Smooth muscle cell (in vitro differentiated cells): ENCODE measurements around the gene DYNLT5. TPM values are rescaled to one million over a fixed set of nuclear protein-coding genes. Genes with fewer than 3 reads are reported as not detected.

Experiments
- DNase-seq: peaks from one replicate; lab custom pipeline; 2025; ENCODE audit not compliant: unreplicated experiment; lab: John Stamatoyannopoulos, UW
- H2AFZ ChIP-seq: fragments of 200-600 bp; sonication (generic); 2 replicates; pipeline ENCODE4 v1.6.0; 2016; ENCODE audit warnings: antibody characterized with exemption, low read depth, mild to moderate bottlenecking
- H3F3A ChIP-seq: fragments of 200-600 bp; sonication (generic); 2 replicates; pipeline ENCODE4 v1.6.0; 2017; ENCODE audit warnings: antibody characterized with exemption, low read depth
- H3K27ac ChIP-seq: fragments of 200-600 bp; sonication (generic); 2 replicates; pipeline ENCODE4 v1.5.1; 2016; ENCODE audit warnings: low read depth, mild to moderate bottlenecking
- H3K27me3 ChIP-seq: fragments of 200-600 bp; sonication (generic); 2 replicates; pipeline ENCODE4 v1.6.1; 2016; ENCODE audit warnings: low read depth, mild to moderate bottlenecking
- H3K36me3 ChIP-seq: fragments of 200-600 bp; sonication (generic); 2 replicates; pipeline ENCODE4 v1.5.1; 2016; ENCODE audit warnings: low read depth
- H3K4me1 ChIP-seq: fragments of 200-600 bp; sonication (generic); 2 replicates; pipeline ENCODE4 v1.5.1; 2016; ENCODE audit warnings: low read depth
- H3K4me2 ChIP-seq: fragments of 200-600 bp; sonication (generic); 2 replicates; pipeline ENCODE4 v1.6.0; 2016; ENCODE audit warnings: mild to moderate bottlenecking
- H3K4me3 ChIP-seq: fragments of 200-600 bp; sonication (generic); 2 replicates; pipeline ENCODE4 v1.5.1; 2016; ENCODE audit warnings: mild to moderate bottlenecking
- H3K79me2 ChIP-seq: fragments of 200-600 bp; sonication (generic); 2 replicates; pipeline ENCODE4 v1.6.0; 2016; ENCODE audit warnings: low read depth, mild to moderate bottlenecking
- H3K9ac ChIP-seq: fragments of 200-600 bp; sonication (generic); 2 replicates; pipeline ENCODE4 v1.6.0; 2016; ENCODE audit warnings: low read depth
- H3K9me3 ChIP-seq: fragments of 200-600 bp; sonication (generic); replicated peaks from 2 replicates; pipeline ENCODE4 v1.5.1; 2016; ENCODE audit warnings: low read depth
- H4K20me1 ChIP-seq: fragments of 200-600 bp; sonication (generic); 2 replicates; pipeline ENCODE4 v1.6.0; 2016; ENCODE audit warnings: low read depth
- WGBS: methylation state at CpG from one replicate; pipeline ENCODE4 v1.1.7; 2016; ENCODE audit warnings: low lambda C conversion rate; 5-methylcytosine and 5-hydroxymethylcytosine counted together
- polyA plus RNA-seq: library from polyadenylated mRNA; unstranded; fragments of >200 nt; fragmentation: Nextera tagmentation; extraction: Ambion mirVana; gene quantifications from 2 replicates; pipeline ENCODE4 v1.2.1, GENCODE V29; 2016
- total RNA-seq: library from RNA; depleted of rRNA; stranded (reverse); fragments of >200 nt; gene quantifications from 2 replicates; pipeline ENCODE4 v1.2.3, GENCODE V29; 2014
- TF ChIP-seq, protein P1 (sequence below): fragments of 200-600 bp; sonication (generic); IDR thresholded peaks from 2 replicates; pipeline ENCODE4 v1.5.1; 2017; ENCODE audit warnings: borderline replicate concordance, mild to moderate bottlenecking, antibody characterized with exemption; ENCODE audit not compliant: insufficient read depth, poor library complexity, severe bottlenecking

DYNLT5 gene, protein sequence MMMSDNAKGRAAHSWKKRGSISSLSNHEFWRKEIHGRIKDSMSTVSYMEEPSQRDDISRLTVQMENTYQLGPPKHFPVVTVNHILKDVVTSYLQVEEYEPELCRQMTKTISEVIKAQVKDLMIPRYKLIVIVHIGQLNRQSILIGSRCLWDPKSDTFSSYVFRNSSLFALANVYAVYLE
- total RNA-seq, result 0.58 and 1.3 TPM in 2 replicates
- not detected in 2 replicates for polyA plus RNA-seq

DNA sequence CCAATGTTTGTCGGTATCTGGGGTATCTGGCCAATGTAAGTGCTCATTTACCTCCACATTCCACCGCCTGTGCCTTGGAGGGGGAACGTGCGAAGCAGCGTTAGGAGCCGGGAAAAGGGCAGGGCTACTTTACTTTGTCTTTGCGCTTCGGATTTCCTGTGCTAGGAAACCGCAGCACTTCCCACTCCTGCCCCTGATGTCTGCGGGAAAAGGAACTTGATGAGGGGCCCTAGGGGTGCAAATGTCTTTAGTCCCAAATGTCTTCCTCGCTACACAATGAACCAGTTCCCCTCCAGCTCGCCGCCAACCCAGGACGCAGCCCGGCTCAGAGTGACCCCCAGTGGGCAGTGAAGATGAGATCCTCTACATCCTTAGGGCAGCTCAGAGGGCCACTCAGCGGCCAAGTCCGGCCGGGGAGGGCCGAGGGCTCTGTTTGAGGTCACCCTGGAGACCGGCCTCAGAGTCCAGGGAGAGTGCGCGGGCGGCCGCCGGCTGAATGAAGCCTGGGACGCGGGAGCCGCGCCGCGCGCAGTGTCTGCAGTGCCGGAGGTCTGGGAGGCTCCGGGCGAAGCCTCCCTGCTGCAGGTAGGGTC lies at the start of gene DYNLT5:
DYNLT5 (plus strand) TSS at position 460 of the 593 bp plus-strand sequence. CDS start 2,200 bp downstream, outside the sequence.
- Histone ChIP-seq H4K20me1 (no peaks in the 10 kb centered on the region), H3K79me2 (no peaks in the 10 kb centered on the region), H3K9me3 (no peaks in the 10 kb centered on the region), H3K4me2 (peak within 1 kb of the TSS; percentile 92), H3K9ac (peak within 1 kb of the TSS; percentile 17), H3K27ac (no peak within 1 kb of the TSS), H3K36me3 (no peaks in the 10 kb centered on the region), H2AFZ (peak within 1 kb of the TSS; percentile 85), H3K27me3 (no peaks in the 10 kb centered on the region), H3F3A (peaks cover 8% of the 10 kb centered on the region), H3K4me3 (peak within 1 kb of the TSS; percentile 57), H3K4me1 (no peaks in the 10 kb centered on the region)
- no peak for DNase-seq
- 3% methylated on average over 35 of the region's 35 CpGs for WGBS
- TF ChIP-seq, protein P1, sequence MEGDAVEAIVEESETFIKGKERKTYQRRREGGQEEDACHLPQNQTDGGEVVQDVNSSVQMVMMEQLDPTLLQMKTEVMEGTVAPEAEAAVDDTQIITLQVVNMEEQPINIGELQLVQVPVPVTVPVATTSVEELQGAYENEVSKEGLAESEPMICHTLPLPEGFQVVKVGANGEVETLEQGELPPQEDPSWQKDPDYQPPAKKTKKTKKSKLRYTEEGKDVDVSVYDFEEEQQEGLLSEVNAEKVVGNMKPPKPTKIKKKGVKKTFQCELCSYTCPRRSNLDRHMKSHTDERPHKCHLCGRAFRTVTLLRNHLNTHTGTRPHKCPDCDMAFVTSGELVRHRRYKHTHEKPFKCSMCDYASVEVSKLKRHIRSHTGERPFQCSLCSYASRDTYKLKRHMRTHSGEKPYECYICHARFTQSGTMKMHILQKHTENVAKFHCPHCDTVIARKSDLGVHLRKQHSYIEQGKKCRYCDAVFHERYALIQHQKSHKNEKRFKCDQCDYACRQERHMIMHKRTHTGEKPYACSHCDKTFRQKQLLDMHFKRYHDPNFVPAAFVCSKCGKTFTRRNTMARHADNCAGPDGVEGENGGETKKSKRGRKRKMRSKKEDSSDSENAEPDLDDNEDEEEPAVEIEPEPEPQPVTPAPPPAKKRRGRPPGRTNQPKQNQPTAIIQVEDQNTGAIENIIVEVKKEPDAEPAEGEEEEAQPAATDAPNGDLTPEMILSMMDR, result no peak

DNA sequence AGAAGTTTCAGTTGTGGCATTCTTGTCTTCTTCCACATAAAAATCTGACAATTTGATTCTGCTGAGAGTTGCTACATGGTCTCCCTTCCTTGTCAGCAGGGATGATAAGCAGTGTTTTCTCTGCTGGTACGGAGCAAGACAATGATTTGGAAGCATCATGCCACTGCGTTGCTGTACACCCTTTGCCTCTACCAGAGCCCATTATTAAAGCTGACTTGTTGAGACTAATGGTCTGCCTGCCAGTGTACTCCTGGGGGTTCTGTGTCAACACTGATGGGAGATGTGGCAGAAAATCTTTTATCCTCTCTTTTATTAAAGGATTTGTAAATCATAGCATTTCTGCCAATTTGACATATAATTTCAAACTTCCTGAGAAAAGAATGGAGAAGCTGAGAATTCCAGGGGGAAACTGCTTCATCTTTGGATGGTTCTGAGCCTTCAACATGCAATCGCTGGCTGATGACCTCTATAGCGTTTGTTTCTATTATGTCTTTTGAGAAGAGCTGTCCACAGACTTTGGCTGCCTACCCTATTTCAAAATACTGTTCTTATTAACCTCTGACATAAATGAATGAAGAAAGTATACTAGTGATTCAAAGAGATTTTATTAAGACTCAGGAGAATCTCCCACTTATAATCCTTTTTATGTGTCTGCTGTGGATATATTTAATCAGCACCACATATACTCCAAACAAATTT lies 47.9 kb upstream of the DYNLT5 start:
- TF ChIP-seq, protein P1, result no peak
- H3K4me2 ChIP-seq, result no peak overlapping the region
- H2AFZ ChIP-seq, result no peak overlapping the region

DNA sequence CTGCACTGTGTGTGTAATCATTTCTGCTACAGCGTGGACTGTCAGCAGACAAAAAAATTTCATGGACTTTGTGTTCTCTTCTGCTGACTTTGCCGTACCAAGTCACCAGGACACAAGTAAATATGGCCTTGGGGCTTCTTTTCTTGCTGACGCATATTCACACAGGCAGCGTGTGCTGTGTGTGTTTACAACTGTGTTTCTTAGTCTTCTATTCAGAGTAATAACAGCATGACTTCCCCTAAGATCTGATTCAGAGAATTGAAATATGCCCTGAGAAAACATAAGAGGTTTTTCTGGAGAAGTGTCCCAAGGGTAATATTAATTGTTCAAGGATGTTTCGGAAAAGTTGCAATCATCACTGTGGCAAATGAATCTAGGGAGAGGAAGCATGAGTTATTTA lies 47.1 kb upstream of the DYNLT5 start:
- no peaks in the 10 kb centered on the region for H3K79me2 ChIP-seq
- H3K36me3 ChIP-seq, result no peaks in the 10 kb centered on the region
- H2AFZ ChIP-seq, result peak overlapping the region; percentile 5
- H3K9ac ChIP-seq, result no peak overlapping the region
- H3K27ac ChIP-seq, result no peak overlapping the region
- no peaks in the 10 kb centered on the region for H3K27me3 ChIP-seq
- no peak for DNase-seq
- 66% methylated on average over 5 of the region's 5 CpGs for WGBS
- H3K4me3 ChIP-seq, result no peak overlapping the region
- H4K20me1 ChIP-seq, result no peaks in the 10 kb centered on the region
- no peaks in the 10 kb centered on the region for H3F3A ChIP-seq
- H3K4me2 ChIP-seq, result no peak overlapping the region
- TF ChIP-seq, protein P1, result no peak
- no peaks in the 10 kb centered on the region for H3K4me1 ChIP-seq
- H3K9me3 ChIP-seq, result no peaks in the 10 kb centered on the region

More for the DNA sequence above, 47.9 kb upstream of the DYNLT5 start:
- H3F3A ChIP-seq, result no peaks in the 10 kb centered on the region
- H3K27me3 ChIP-seq, result no peaks in the 10 kb centered on the region
- H3K36me3 ChIP-seq, result no peaks in the 10 kb centered on the region
- no peak for DNase-seq
- H3K4me3 ChIP-seq, result no peak overlapping the region
- no peaks in the 10 kb centered on the region for H3K9me3 ChIP-seq
- H3K9ac ChIP-seq, result no peak overlapping the region
- 87% methylated on average over 4 of the region's 4 CpGs for WGBS
- H4K20me1 ChIP-seq, result no peaks in the 10 kb centered on the region
- no peaks in the 10 kb centered on the region for H3K79me2 ChIP-seq
- no peak overlapping the region for H3K27ac ChIP-seq
- no peaks in the 10 kb centered on the region for H3K4me1 ChIP-seq
